VCaP (cell line): ENCODE results near the gene VSTM4.
A peak's percentile ranks its signal among the peaks of the same experiment; 100 is the strongest.

Experiments used
- H3K27ac ChIP-seq: fragments of 450-650 bp; 2 replicates; pipeline ENCODE4 v1.5.1; 2017
- CTCF ChIP-seq: fragments of 450-650 bp; conservative IDR thresholded peaks from 2 replicates; pipeline ENCODE4 v1.5.1; 2017; ENCODE audit warnings: mild to moderate bottlenecking, moderate library complexity

The VSTM4 gene

GRCh38 chr10:49115796-49116508 lies 630 bp upstream of the VSTM4 start:
- no peak for TF ChIP-seq CTCF
- H3K27ac ChIP-seq: peak overlapping the region; percentile 42; the same call in 1 of the 2 replicates

DNA sequence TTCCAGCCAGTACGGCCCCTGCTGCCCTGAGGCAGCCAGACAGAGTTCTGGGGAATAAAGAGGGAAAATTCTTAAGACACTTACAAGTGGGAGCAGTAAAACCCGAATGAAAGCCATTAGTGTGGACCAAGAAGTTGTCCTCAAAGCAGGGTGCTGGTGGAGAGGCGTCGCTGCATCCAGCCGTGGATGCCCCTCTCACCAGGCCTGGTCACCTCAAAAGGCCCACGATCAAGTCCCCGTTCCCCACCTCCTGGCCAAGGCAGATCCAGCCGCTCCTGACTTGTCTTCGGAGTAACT lies 656 bp downstream of the VSTM4 start:
- no peak for TF ChIP-seq CTCF
- H3K27ac ChIP-seq: peak overlapping the region; percentile 42; the same call in 1 of the 2 replicates

- H3K27ac ChIP-seq: no peak overlapping the region
- TF ChIP-seq CTCF: no peak
Observed at GRCh38 chr10:49113741-49114141, 1.6 kb downstream of the VSTM4 start.

- H3K27ac ChIP-seq: no peak overlapping the region
- TF ChIP-seq CTCF: no peak
Observed at GRCh38 chr10:49112851-49113250, 2.5 kb downstream of the VSTM4 start.

- no peak for TF ChIP-seq CTCF
- no peak overlapping the region for H3K27ac ChIP-seq
Observed at GRCh38 chr10:49112098-49112497, 3.2 kb downstream of the VSTM4 start.

DNA sequence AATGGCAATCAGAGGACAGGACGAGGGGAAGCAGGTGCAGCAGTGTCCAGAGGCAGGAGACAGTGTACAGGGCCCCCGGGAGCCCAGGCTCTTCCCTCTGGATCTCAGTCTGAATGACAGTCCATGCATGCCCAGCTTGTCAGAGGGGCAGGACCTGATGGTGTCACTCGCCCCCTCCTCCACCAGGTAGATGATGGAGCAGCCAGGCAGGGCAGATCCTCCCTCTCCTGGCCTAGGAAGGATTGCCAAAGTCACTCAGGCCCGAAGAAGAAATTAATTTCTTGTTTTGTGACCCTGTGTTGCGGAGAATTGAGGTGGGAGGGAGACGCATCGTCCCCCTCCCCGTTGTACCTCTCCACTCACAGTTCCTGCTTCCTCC lies 4.0 kb downstream of the VSTM4 start:
- H3K27ac ChIP-seq: no peak overlapping the region
- no peak for TF ChIP-seq CTCF

DNA sequence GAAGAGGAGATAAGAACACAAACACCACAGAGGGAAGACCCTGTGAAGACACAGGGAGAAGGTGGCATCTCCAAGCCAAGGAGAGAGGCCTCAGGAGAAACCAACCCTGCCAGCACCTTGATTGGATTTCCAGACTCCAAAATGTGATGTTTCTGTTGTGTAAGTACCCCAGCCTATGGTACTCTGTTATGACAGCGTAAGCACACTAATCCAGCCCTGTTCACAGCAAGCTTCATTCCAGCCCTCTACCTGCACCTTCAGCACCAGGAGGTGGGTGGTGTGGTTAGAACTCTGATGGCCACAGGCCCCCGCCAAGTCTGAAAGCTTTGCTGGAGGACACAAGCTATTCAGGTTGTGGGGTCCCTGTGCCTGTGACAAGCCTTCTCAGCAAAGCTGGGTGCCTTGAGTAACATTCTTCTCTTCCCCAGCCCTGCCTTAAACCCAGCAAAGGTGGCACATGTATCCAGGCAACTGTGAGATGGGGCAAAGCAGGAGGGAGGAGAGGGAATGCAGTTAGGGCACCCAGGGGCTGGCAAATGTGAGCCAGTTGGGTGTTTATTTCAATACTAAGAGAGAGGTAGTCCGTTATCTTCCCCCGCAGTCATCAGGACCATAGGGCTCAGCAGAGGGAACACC lies 4.5 kb downstream of the VSTM4 start:
- no peak overlapping the region for H3K27ac ChIP-seq
- no peak for TF ChIP-seq CTCF
